T-cell (primary cell): ENCODE measurements around the gene NCAM1. TPM values are rescaled to one million over a fixed set of nuclear protein-coding genes. Genes with fewer than 3 reads are reported as not detected.

Source experiments
- ATAC-seq, 4 experiments: fragments of 200-7000 bp in 3 of 4; fragments of 150-1000 bp in 1 of 4; cut with Tn5 transposase; replicated peaks in 1 of 4; 1 replicate in 3 of 4; 2 replicates in 1 of 4; pipeline ENCODE4 v1.10.0; 2021; ENCODE audit warnings: moderate library complexity in 3 of 4, mild to moderate bottlenecking in 2 of 4, moderate number of reproducible peaks in 1 of 4
- CTCF ChIA-PET, 2 donors: fragments of 300-600 bp; sonication (Branson Sonifier 250); formaldehyde crosslinking; loops; one replicate each; lab custom pipeline; 2022; ENCODE audit warnings: antibody characterized with exemption in 2 of 2; lab: Charles Lee
- POLR2A ChIA-PET, 2 donors: fragments of 300-600 bp; sonication (Branson Sonifier 250); formaldehyde crosslinking; loops; one replicate each; lab custom pipeline; 2022; ENCODE audit warnings: antibody characterized with exemption in 2 of 2; lab: Charles Lee
- DNase-seq, 35 experiments: peaks; one replicate each; pipeline versions ENCODE4 v3.0.0 to v3.0.0-alpha.2; 2013 to 2023
- H3K27ac ChIP-seq: one replicate; pipeline ENCODE4 v1.5.1; 2013; ENCODE audit warnings: low read length
- H3K27me3 ChIP-seq, 2 experiments: replicated peaks in 1 of 2; 1 replicate in 1 of 2; 2 replicates in 1 of 2; pipeline versions ENCODE4 v1.6.1 to v1.7.0; 2013; ENCODE audit warnings: low read length in 1 of 2, mixed read lengths in 1 of 2; ENCODE audit not compliant: control insufficient read depth in 2 of 2, insufficient read depth in 2 of 2; ENCODE audit errors: extremely low read depth in 1 of 2
- H3K36me3 ChIP-seq, 2 donors: 1 replicate in 1 of 2; 2 replicates in 1 of 2; pipeline versions ENCODE4 v1.6.1 to v1.7.0; 2013; ENCODE audit warnings: low read length in 1 of 2; ENCODE audit not compliant: control insufficient read depth in 2 of 2, insufficient read depth in 1 of 2; ENCODE audit errors: extremely low read depth in 1 of 2
- H3K4me1 ChIP-seq, 2 experiments: 1 replicate in 1 of 2; 2 replicates in 1 of 2; pipeline versions ENCODE4 v1.6.1 to v1.7.0; 2013; ENCODE audit warnings: low read length in 2 of 2, mixed read lengths in 1 of 2; ENCODE audit not compliant: insufficient read depth in 2 of 2, control insufficient read depth in 1 of 2; ENCODE audit errors: extremely low read depth in 1 of 2
- H3K4me3 ChIP-seq, 2 donors: 1 replicate in 1 of 2; 2 replicates in 1 of 2; pipeline versions ENCODE4 v1.5.1 to v1.7.0; 2013; ENCODE audit warnings: mild to moderate bottlenecking in 2 of 2, low read length in 1 of 2, moderate library complexity in 1 of 2; ENCODE audit not compliant: control insufficient read depth in 1 of 2; ENCODE audit errors: extremely low read depth in 1 of 2
- H3K9me3 ChIP-seq: 2 replicates; pipeline ENCODE4 v1.7.0; 2013
- H3K27ac Mint-ChIP-seq, 2 donors: one replicate each; pipeline ENCODE4 v1.8.0; 2020 to 2021; ENCODE audit warnings: mild to moderate bottlenecking in 2 of 2, mixed read lengths in 2 of 2
- H3K27me3 Mint-ChIP-seq, 2 donors: one replicate each; pipeline ENCODE4 v1.8.0; 2021 to 2022; ENCODE audit warnings: mixed read lengths in 2 of 2
- H3K36me3 Mint-ChIP-seq: one replicate; pipeline ENCODE4 v1.8.0; 2021; ENCODE audit warnings: mixed read lengths
- H3K4me1 Mint-ChIP-seq, 3 donors: one replicate each; pipeline ENCODE4 v1.8.0; 2020 to 2022; ENCODE audit warnings: mixed read lengths in 3 of 3, mild to moderate bottlenecking in 1 of 3
- H3K4me3 Mint-ChIP-seq, 3 donors: one replicate each; pipeline ENCODE4 v1.8.0; 2020 to 2022; ENCODE audit warnings: mild to moderate bottlenecking in 3 of 3, mixed read lengths in 3 of 3, moderate library complexity in 3 of 3
- H3K9me3 Mint-ChIP-seq, 3 donors: one replicate each; pipeline ENCODE4 v1.8.0; 2020 to 2022; ENCODE audit warnings: mixed read lengths in 3 of 3
- WGBS: methylation state at CpG from one replicate; pipeline ENCODE4 v1.1.5; 2013; ENCODE audit warnings: missing lambda C conversion rate; ENCODE audit not compliant: insufficient coverage; 5-methylcytosine and 5-hydroxymethylcytosine counted together
- total RNA-seq, 35 experiments: library from RNA in 6 of 35; stranded (reverse) in 6 of 35; fragments of 120-200 nt in 1 of 35; gene quantifications; one replicate each; pipeline versions ENCODE4 v1.2.1 to v1.2.4 and lab custom pipeline; 2013 to 2026

Gene NCAM1
- total RNA-seq, 5 donors from 2014 or later (not counting 1 experiment from before 2014, with no cell fraction given) = 0.90 to 1.8 (median 1.1) TPM

- Histone ChIP-seq H3K4me3 (no peak overlapping the region), H3K4me1 (no peaks in the 10 kb centered on the region), H3K27me3 (peaks cover 0 to 6% of the 10 kb centered on the region in 2 experiments), H3K9me3 (no peaks in the 10 kb centered on the region), H3K27ac (no peak overlapping the region), H3K36me3 (no peaks in the 10 kb centered on the region)
- DNase-seq = no peak
- Mint-ChIP-seq H3K9me3 (no peaks in the 10 kb centered on the region), H3K27me3 (peaks cover 16 to 28% of the 10 kb centered on the region in 2 donors), H3K27ac (no peak overlapping the region), H3K4me1 (no peaks in the 10 kb centered on the region), H3K4me3 (no peak overlapping the region), H3K36me3 (no peaks in the 10 kb centered on the region)
- POLR2A ChIA-PET = no interaction called here
- 59% methylated on average over 2 of the region's 3 CpGs for WGBS
- no peak for ATAC-seq
- CTCF ChIA-PET = no interaction called here
These were observed 236.2 kb downstream of the NCAM1 start for GRCh38 chr11:113197446-113197845.

GRCh38 chr11:113198972-113199661, 237.9 kb downstream of the NCAM1 start:
- Mint-ChIP-seq H3K27ac (no peak overlapping the region), H3K4me3 (no peak overlapping the region), H3K9me3 (no peaks in the 10 kb centered on the region), H3K4me1 (no peaks in the 10 kb centered on the region), H3K36me3 (no peaks in the 10 kb centered on the region), H3K27me3 (peaks cover 10 to 28% of the 10 kb centered on the region in 2 donors)
- POLR2A ChIA-PET = no interaction called here
- no peak overlapping the region for H3K27ac ChIP-seq
- no peaks in the 10 kb centered on the region for H3K4me1 ChIP-seq
- H3K36me3 ChIP-seq = no peaks in the 10 kb centered on the region
- no peaks in the 10 kb centered on the region for H3K9me3 ChIP-seq
- ATAC-seq = no peak
- H3K4me3 ChIP-seq = no peak overlapping the region
- WGBS = 89% methylated on average over 2 of the region's 10 CpGs
- DNase-seq = no peak
- CTCF ChIA-PET = no interaction called here
- peaks cover 0 to 12% of the 10 kb centered on the region in 2 experiments for H3K27me3 ChIP-seq

- Mint-ChIP-seq H3K9me3 (no peaks in the 10 kb centered on the region), H3K36me3 (no peaks in the 10 kb centered on the region), H3K27ac (no peak overlapping the region), H3K4me1 (no peaks in the 10 kb centered on the region), H3K4me3 (no peak overlapping the region), H3K27me3 (peaks cover 12 to 28% of the 10 kb centered on the region in 2 donors)
- DNase-seq = no peak
- POLR2A ChIA-PET = no interaction called here
- no peak for ATAC-seq
- Histone ChIP-seq H3K4me1 (no peaks in the 10 kb centered on the region), H3K27ac (no peak overlapping the region), H3K27me3 (peaks cover 0 to 12% of the 10 kb centered on the region in 2 experiments), H3K9me3 (no peaks in the 10 kb centered on the region), H3K4me3 (no peak overlapping the region), H3K36me3 (no peaks in the 10 kb centered on the region)
- CTCF ChIA-PET = no interaction called here
- WGBS = 78% methylated on average over 4 of the region's 5 CpGs
These were observed 238.6 kb downstream of the NCAM1 start for GRCh38 chr11:113199866-113200265.

- Mint-ChIP-seq H3K4me3 (no peak overlapping the region), H3K36me3 (no peaks in the 10 kb centered on the region)
These were observed 240.0 kb downstream of the NCAM1 start for GRCh38 chr11:113201054-113201818.

GRCh38 chr11:113202431-113202830, 241.2 kb downstream of the NCAM1 start:
- DNase-seq = no peak
- H3K4me1 Mint-ChIP-seq = no peaks in the 10 kb centered on the region
- no peaks in the 10 kb centered on the region for H3K36me3 ChIP-seq
- H3K27ac ChIP-seq = no peak overlapping the region
- H3K9me3 Mint-ChIP-seq = no peaks in the 10 kb centered on the region
- no peaks in the 10 kb centered on the region for H3K9me3 ChIP-seq
- H3K27ac Mint-ChIP-seq = no peak overlapping the region
- CTCF ChIA-PET = no interaction called here
- H3K4me3 Mint-ChIP-seq = no peak overlapping the region
- WGBS = 83% methylated on average over 1 of the region's 1 CpG
- ATAC-seq = no peak
- no peaks in the 10 kb centered on the region for H3K4me1 ChIP-seq
- H3K27me3 Mint-ChIP-seq = peaks cover 16 to 19% of the 10 kb centered on the region in 2 donors
- POLR2A ChIA-PET = no interaction called here
- peaks cover 0 to 9% of the 10 kb centered on the region in 2 experiments for H3K27me3 ChIP-seq
- no peak overlapping the region for H3K4me3 ChIP-seq
- H3K36me3 Mint-ChIP-seq = no peaks in the 10 kb centered on the region

More at GRCh38 chr11:113201054-113201818, 240.0 kb downstream of the NCAM1 start:
- no peaks in the 10 kb centered on the region for H3K9me3 Mint-ChIP-seq
- Histone ChIP-seq H3K36me3 (no peaks in the 10 kb centered on the region), H3K9me3 (no peaks in the 10 kb centered on the region), H3K4me1 (no peaks in the 10 kb centered on the region), H3K27ac (no peak overlapping the region), H3K4me3 (no peak overlapping the region), H3K27me3 (peaks cover 0 to 9% of the 10 kb centered on the region in 2 experiments)
- ChIA-PET POLR2A (no interaction called here), CTCF (no interaction called here)
- H3K27me3 Mint-ChIP-seq = peaks cover 12 to 24% of the 10 kb centered on the region in 2 donors
- WGBS = 86% methylated on average over 6 of the region's 12 CpGs
- H3K27ac Mint-ChIP-seq = no peak overlapping the region
- H3K4me1 Mint-ChIP-seq = no peaks in the 10 kb centered on the region
- DNase-seq (no peak), ATAC-seq (no peak)

- Histone ChIP-seq H3K27ac (no peak overlapping the region), H3K4me3 (no peak overlapping the region), H3K27me3 (peaks cover 0 to 9% of the 10 kb centered on the region in 2 experiments), H3K4me1 (no peaks in the 10 kb centered on the region), H3K9me3 (no peaks in the 10 kb centered on the region), H3K36me3 (no peaks in the 10 kb centered on the region)
- H3K9me3 Mint-ChIP-seq = no peaks in the 10 kb centered on the region
- ATAC-seq (no peak), DNase-seq (no peak)
- WGBS = 95% methylated on average over 16 of the region's 17 CpGs
- no peak overlapping the region for H3K27ac Mint-ChIP-seq
- H3K27me3 Mint-ChIP-seq = peaks cover 14 to 17% of the 10 kb centered on the region in 2 donors
- H3K4me3 Mint-ChIP-seq = no peak overlapping the region
- no peaks in the 10 kb centered on the region for H3K36me3 Mint-ChIP-seq
- H3K4me1 Mint-ChIP-seq = no peaks in the 10 kb centered on the region
- CTCF ChIA-PET = interaction anchor here in 1 of 2 donors (0.5 kb wide), 1 partner anchor 1310 kb away, joined by 3 read pairs; no protein-coding TSS in a partner anchor
- POLR2A ChIA-PET = no interaction called here
These were observed 242.0 kb downstream of the NCAM1 start for GRCh38 chr11:113203141-113203753.
